Mucosa of rectum (tissue), 2 donors: Measurements from ENCODE around the gene SLC12A2.
A peak's percentile ranks its signal among the peaks of the same experiment; 100 is the strongest.

Experiments used
- H3K27ac ChIP-seq, 2 donors: one replicate each; pipeline ENCODE4 v1.7.0; 2013; ENCODE audit warnings: inconsistent platforms in 2 of 2, low read depth in 2 of 2, low read length in 2 of 2
- H3K27me3 ChIP-seq, 2 donors: one replicate each; pipeline ENCODE4 v1.7.0; 2013; ENCODE audit warnings: low read length in 2 of 2; ENCODE audit not compliant: control insufficient read depth in 2 of 2, insufficient read depth in 2 of 2
- H3K36me3 ChIP-seq, 2 donors: one replicate each; pipeline ENCODE4 v1.7.0; 2013; ENCODE audit warnings: low read length in 2 of 2; ENCODE audit not compliant: control insufficient read depth in 2 of 2, insufficient read depth in 2 of 2
- H3K4me1 ChIP-seq, 2 donors: one replicate each; pipeline ENCODE4 v1.7.0; 2013; ENCODE audit warnings: low read length in 2 of 2, mild to moderate bottlenecking in 1 of 2; ENCODE audit not compliant: control insufficient read depth in 2 of 2, insufficient read depth in 2 of 2
- H3K4me3 ChIP-seq, 2 donors: one replicate each; pipeline ENCODE4 v1.7.0; 2013; ENCODE audit warnings: low read length in 2 of 2
- H3K9ac ChIP-seq, 2 donors: one replicate each; pipeline ENCODE4 v1.7.0; 2013; ENCODE audit warnings: low read length in 2 of 2, low read depth in 1 of 2, mild to moderate bottlenecking in 1 of 2
- H3K9me3 ChIP-seq, 2 donors: one replicate each; pipeline ENCODE4 v1.7.0; 2013; ENCODE audit warnings: low read length in 2 of 2; ENCODE audit not compliant: control insufficient read depth in 2 of 2
- donor health status: healthy.
- donor health status: Normal muscosa, but diverticular disease.

The SLC12A2 gene

GRCh38 chr5:128083033-128083810 lies at the start of gene SLC12A2:
SLC12A2 (plus strand) TSS chr5:128083766; CDS start chr5:128083955, 189 bp downstream.
- Histone ChIP-seq H3K4me1 (peaks cover 5 to 7% of the 10 kb centered on the region in 2 donors), H3K9me3 (no peaks in the 10 kb centered on the region), H3K27ac (peak within 1 kb of the TSS; percentile 95 to 98), H3K9ac (peak within 1 kb of the TSS; percentile 73 to 84), H3K4me3 (peak within 1 kb of the TSS; percentile 68 to 94), H3K27me3 (no peaks in the 10 kb centered on the region), H3K36me3 (no peaks in the 10 kb centered on the region)

- Histone ChIP-seq H3K9ac (no peak overlapping the region), H3K36me3 (no peaks in the 10 kb centered on the region), H3K4me1 (no peaks in the 10 kb centered on the region), H3K27ac (no peak overlapping the region), H3K9me3 (no peaks in the 10 kb centered on the region), H3K4me3 (no peak overlapping the region), H3K27me3 (no peaks in the 10 kb centered on the region)
Measured at GRCh38 chr5:128035689-128036088, 47.9 kb upstream of the SLC12A2 start.

GRCh38 chr5:128036950-128037349 lies 46.6 kb upstream of the SLC12A2 start:
- H3K36me3 ChIP-seq: no peaks in the 10 kb centered on the region

GRCh38 chr5:128038643-128039042 lies 44.9 kb upstream of the SLC12A2 start:
- H3K4me3 ChIP-seq: no peak overlapping the region
- no peak overlapping the region for H3K9ac ChIP-seq
- no peaks in the 10 kb centered on the region for H3K36me3 ChIP-seq
- H3K27ac ChIP-seq: no peak overlapping the region
- H3K9me3 ChIP-seq: no peaks in the 10 kb centered on the region
- no peaks in the 10 kb centered on the region for H3K27me3 ChIP-seq
- H3K4me1 ChIP-seq: no peaks in the 10 kb centered on the region

More at GRCh38 chr5:128036950-128037349, 46.6 kb upstream of the SLC12A2 start:
- no peak overlapping the region for H3K27ac ChIP-seq
- H3K9ac ChIP-seq: no peak overlapping the region
- no peak overlapping the region for H3K4me3 ChIP-seq
- H3K4me1 ChIP-seq: no peaks in the 10 kb centered on the region
- no peaks in the 10 kb centered on the region for H3K9me3 ChIP-seq
- H3K27me3 ChIP-seq: no peaks in the 10 kb centered on the region

- Histone ChIP-seq H3K4me1 (no peaks in the 10 kb centered on the region), H3K9me3 (no peaks in the 10 kb centered on the region), H3K27ac (no peak overlapping the region), H3K9ac (no peak overlapping the region), H3K4me3 (no peak overlapping the region), H3K36me3 (no peaks in the 10 kb centered on the region), H3K27me3 (no peaks in the 10 kb centered on the region)
Measured at GRCh38 chr5:128040927-128041326, 42.6 kb upstream of the SLC12A2 start.

GRCh38 chr5:128052780-128053179 lies 30.8 kb upstream of the SLC12A2 start:
- H3K27ac ChIP-seq: no peak overlapping the region
- H3K4me3 ChIP-seq: no peak overlapping the region
- H3K36me3 ChIP-seq: no peaks in the 10 kb centered on the region
- H3K9me3 ChIP-seq: no peaks in the 10 kb centered on the region
- no peak overlapping the region for H3K9ac ChIP-seq
- no peaks in the 10 kb centered on the region for H3K27me3 ChIP-seq
- H3K4me1 ChIP-seq: no peaks in the 10 kb centered on the region

GRCh38 chr5:128053291-128053954 lies 30.1 kb upstream of the SLC12A2 start:
- Histone ChIP-seq H3K4me3 (no peak overlapping the region), H3K36me3 (peaks cover 0 to 4% of the 10 kb centered on the region in 2 donors), H3K27me3 (no peaks in the 10 kb centered on the region), H3K9me3 (no peaks in the 10 kb centered on the region), H3K27ac (no peak overlapping the region), H3K9ac (no peak overlapping the region), H3K4me1 (no peaks in the 10 kb centered on the region)

- H3K27ac ChIP-seq: no peak overlapping the region
- H3K9me3 ChIP-seq: no peaks in the 10 kb centered on the region
- no peak overlapping the region for H3K9ac ChIP-seq
- peaks cover 0 to 8% of the 10 kb centered on the region in 2 donors for H3K36me3 ChIP-seq
- H3K4me1 ChIP-seq: peaks cover 7 to 12% of the 10 kb centered on the region in 2 donors
- no peaks in the 10 kb centered on the region for H3K27me3 ChIP-seq
- H3K4me3 ChIP-seq: no peak overlapping the region
Measured at GRCh38 chr5:128060644-128061385, 22.8 kb upstream of the SLC12A2 start.

- Histone ChIP-seq H3K9me3 (no peaks in the 10 kb centered on the region), H3K9ac (no peak overlapping the region), H3K4me1 (peaks cover 7 to 12% of the 10 kb centered on the region in 2 donors), H3K36me3 (peaks cover 0 to 8% of the 10 kb centered on the region in 2 donors), H3K4me3 (no peak overlapping the region), H3K27me3 (no peaks in the 10 kb centered on the region), H3K27ac (peak overlapping the region; percentile 5 to 14)
Measured at GRCh38 chr5:128062172-128062746, 21.3 kb upstream of the SLC12A2 start.
